ENCODE data around the gene DMAC2. TPM values are rescaled to one million over a fixed set of nuclear protein-coding genes. Genes with fewer than 3 reads are reported as not detected.
"Not testable (repeated sequence)": the region's sequence is repeated elsewhere in the genome, so short reads cannot be mapped to it uniquely, and the experiment has no call there.

The DMAC2 gene
- total RNA-seq, 4 donors from 2014 or later = 37.6 to 67.0 (median 51.4) TPM

- no peak for ATAC-seq
- no peak within 1 kb of the TSS for H3K27ac ChIP-seq
- peaks cover 52% of the 10 kb centered on the region for H3K27me3 ChIP-seq
- no peak within 1 kb of the TSS for H3K4me3 ChIP-seq
- peaks cover 0 to 20% (median 0%) of the 10 kb centered on the region in 3 donors for H3K4me1 ChIP-seq
- H3K36me3 ChIP-seq = peaks cover 0 to 6% of the 10 kb centered on the region in 2 donors
- no peaks in the 10 kb centered on the region for H3K9me3 ChIP-seq
- TF ChIP-seq POLR2A (IDR thresholded peaks at IDR 0.05) (no peak), CTCF (IDR thresholded peaks at IDR 0.05) (no peak), EP300 (IDR thresholded peaks at IDR 0.05) (no peak)
- 75 to 83% methylated on average over 1 of the region's 7 CpGs for WGBS, 2 donors (ENCODE audit: low coverage in 1 of 2)
Measured at GRCh38 chr19:41442473-41443355, 3.0 kb upstream of the DMAC2 start, which contains the start of gene ERICH4. ERICH4 (plus strand) TSS chr19:41443156; CDS start chr19:41443170, 14 bp downstream.

GRCh38 chr19:41441321-41441945 is 1.7 kb upstream of the DMAC2 start:
- no peak for TF ChIP-seq EP300 (IDR thresholded peaks at IDR 0.05)
- TF ChIP-seq CTCF (IDR thresholded peaks at IDR 0.05) = no peak
- no peak for TF ChIP-seq POLR2A (IDR thresholded peaks at IDR 0.05)
- TF ChIP-seq POLR2AphosphoS5 (IDR thresholded peaks at IDR 0.05) = no peak
- Histone ChIP-seq H3K4me3 (no peak overlapping the region), H3K4me1 (peaks cover 0 to 20% (median 0%) of the 10 kb centered on the region in 3 donors), H3K27me3 (peaks cover 39% of the 10 kb centered on the region), H3K27ac (no peak overlapping the region), H3K36me3 (peaks cover 0 to 19% of the 10 kb centered on the region in 2 donors), H3K9me3 (no peaks in the 10 kb centered on the region)
- no peak for ATAC-seq
- WGBS, 2 donors (ENCODE audit: low coverage in 1 of 2) = 71 to 81% methylated on average over 3 to 11 of the region's 15 CpGs

GRCh38 chr19:41437944-41438574 is 1.7 kb downstream of the DMAC2 start:
- 100% methylated on average over 1 of the region's 7 CpGs; no CpG with 5 or more reads in 1 of the 2 donors for WGBS, 2 donors (ENCODE audit: low coverage in 1 of 2)
- Histone ChIP-seq H3K27me3 (peaks cover 17% of the 10 kb centered on the region), H3K4me3 (no peak overlapping the region), H3K36me3 (peaks cover 0 to 50% of the 10 kb centered on the region in 2 donors), H3K9me3 (no peaks in the 10 kb centered on the region), H3K4me1 (peaks cover 0 to 20% (median 0%) of the 10 kb centered on the region in 3 donors), H3K27ac (no peak overlapping the region)
- no peak for ATAC-seq
- TF ChIP-seq POLR2A (IDR thresholded peaks at IDR 0.05) (no peak), POLR2AphosphoS5 (IDR thresholded peaks at IDR 0.05) (no peak), CTCF (IDR thresholded peaks at IDR 0.05) (no peak), EP300 (IDR thresholded peaks at IDR 0.05) (no peak)

GRCh38 chr19:41436674-41436951 is 3.1 kb downstream of the DMAC2 start:
- Histone ChIP-seq H3K36me3 (peaks cover 0 to 64% of the 10 kb centered on the region in 2 donors), H3K27ac (no peak overlapping the region), H3K4me3 (no peak overlapping the region), H3K4me1 (peaks cover 0 to 20% (median 0%) of the 10 kb centered on the region in 3 donors), H3K9me3 (no peaks in the 10 kb centered on the region), H3K27me3 (peaks cover 3% of the 10 kb centered on the region)
- no peak for TF ChIP-seq POLR2A (IDR thresholded peaks at IDR 0.05)
- ATAC-seq = no peak

GRCh38 chr19:41435936-41436673 is 3.6 kb downstream of the DMAC2 start:
- Histone ChIP-seq H3K27me3 (no peaks in the 10 kb centered on the region), H3K4me1 (peaks cover 0 to 20% (median 0%) of the 10 kb centered on the region in 3 donors), H3K36me3 (peaks cover 0 to 69% of the 10 kb centered on the region in 2 donors), H3K27ac (no peak overlapping the region), H3K4me3 (no peak overlapping the region), H3K9me3 (no peaks in the 10 kb centered on the region)
- 100% methylated on average over 2 to 5 of the region's 19 CpGs for WGBS, 2 donors (ENCODE audit: low coverage in 1 of 2)
- ATAC-seq = no peak
- no peak for TF ChIP-seq POLR2A (IDR thresholded peaks at IDR 0.05)
- TF ChIP-seq EP300 (IDR thresholded peaks at IDR 0.05) = no peak
- no peak for TF ChIP-seq CTCF (IDR thresholded peaks at IDR 0.05)
- TF ChIP-seq POLR2AphosphoS5 (IDR thresholded peaks at IDR 0.05) = no peak

GRCh38 chr19:41435376-41435775 is 4.3 kb downstream of the DMAC2 start:
- H3K9me3 ChIP-seq = not testable (repeated sequence)
- peaks cover 0 to 77% of the 10 kb centered on the region in 2 donors for H3K36me3 ChIP-seq
- 87 to 98% methylated on average over 7 to 9 of the region's 11 CpGs for WGBS, 2 donors (ENCODE audit: low coverage in 1 of 2)

More at GRCh38 chr19:41435376-41435775, 4.3 kb downstream of the DMAC2 start:
- not testable (repeated sequence) for H3K27me3 ChIP-seq, H3K4me3 ChIP-seq, ATAC-seq, H3K27ac ChIP-seq
- peaks cover 0 to 20% (median 0%) of the 10 kb centered on the region in 3 donors for H3K4me1 ChIP-seq
